GM23338 (cell line): Measurements from ENCODE around the gene DOCK1.

ENCODE experiments used
- CREB1 ChIP-seq: fragments of 250-450 bp; sonication (Bioruptor Pico); IDR thresholded peaks from 2 replicates; pipeline ENCODE4 v1.5.0; 2020; ENCODE audit warnings: low read depth, mild to moderate bottlenecking, moderate library complexity
- EZH2 ChIP-seq: fragments of 200-600 bp; sonication (generic); IDR thresholded peaks from one replicate; pipeline ENCODE4 v1.8.0; 2017; ENCODE audit warnings: antibody characterized with exemption, mild to moderate bottlenecking, low read depth; ENCODE audit not compliant: unreplicated experiment
- EZH2phosphoT487 ChIP-seq: fragments of 200-600 bp; sonication (generic); IDR thresholded peaks from one replicate; pipeline ENCODE4 v1.8.1; 2018; ENCODE audit warnings: antibody characterized with exemption; ENCODE audit not compliant: unreplicated experiment
- JUNB ChIP-seq: IDR thresholded peaks from one replicate; pipeline ENCODE4 v1.6.1; 2016; ENCODE audit warnings: antibody characterized with exemption; ENCODE audit not compliant: unreplicated experiment
- POLR2AphosphoS5 ChIP-seq: IDR thresholded peaks from 2 replicates; pipeline ENCODE4 v1.6.1; 2016; ENCODE audit warnings: antibody characterized with exemption, low read depth
- STAT1 ChIP-seq: IDR thresholded peaks from one replicate; pipeline ENCODE4 v1.6.1; 2016; ENCODE audit warnings: antibody characterized with exemption; ENCODE audit not compliant: unreplicated experiment
- ZNF114 ChIP-seq: fragments of 250-450 bp; sonication (Bioruptor Pico); IDR thresholded peaks from 2 replicates; pipeline ENCODE4 v1.5.0; 2020; ENCODE audit warnings: mild to moderate bottlenecking, moderate library complexity
- TF ChIP-seq, protein P1 (sequence below), 2 experiments: fragments of 200-600 bp in 1 of 2; sonication (generic) in 1 of 2; conservative IDR thresholded peaks; 2 replicates each; pipeline versions ENCODE4 v1.5.1 to v1.6.1; 2016 to 2017; ENCODE audit warnings: antibody characterized with exemption in 2 of 2, low read depth in 2 of 2, mild to moderate bottlenecking in 2 of 2, moderate library complexity in 1 of 2
- TF ChIP-seq, protein P2 (sequence below): IDR thresholded peaks from one replicate; pipeline ENCODE4 v1.6.1; 2018; ENCODE audit warnings: antibody characterized with exemption; ENCODE audit not compliant: unreplicated experiment
- TF ChIP-seq, protein P3 (sequence below): IDR thresholded peaks from 2 replicates; pipeline ENCODE4 v1.6.1; 2016; ENCODE audit warnings: antibody characterized with exemption
- TF ChIP-seq, protein P4 (sequence below): fragments of 250-450 bp; sonication (Bioruptor Pico); IDR thresholded peaks from 2 replicates; pipeline ENCODE4 v1.5.0; 2020; ENCODE audit warnings: mild to moderate bottlenecking, moderate library complexity

DNA sequence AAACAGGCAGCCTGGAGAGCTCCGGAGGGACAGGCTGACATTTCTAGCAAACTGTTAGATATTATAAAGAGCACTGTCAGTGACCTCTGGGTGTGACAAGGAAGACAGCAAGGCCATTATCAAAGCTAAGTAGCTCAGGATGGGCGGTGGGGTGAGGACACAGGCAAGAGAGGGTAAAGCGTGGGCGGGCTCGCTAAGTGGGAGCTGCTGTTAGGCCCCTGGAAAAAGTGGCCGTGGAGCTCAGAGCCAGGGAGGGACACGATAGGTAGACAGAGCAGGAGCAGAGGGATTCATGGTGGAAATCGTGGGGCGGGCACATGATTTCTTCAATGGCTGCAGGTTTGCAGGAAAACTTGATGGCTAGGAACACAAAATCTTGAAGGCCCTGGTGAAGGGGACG, 592.5 kb downstream of the DOCK1 start:
- TF ChIP-seq POLR2AphosphoS5 (no peak), EZH2 (no peak), EZH2phosphoT487 (no peak), CREB1 (CRISPR knock-in tag) (no peak), JUNB (no peak), ZNF114 (CRISPR knock-in tag) (no peak), STAT1 (no peak)
- TF ChIP-seq, protein P1, sequence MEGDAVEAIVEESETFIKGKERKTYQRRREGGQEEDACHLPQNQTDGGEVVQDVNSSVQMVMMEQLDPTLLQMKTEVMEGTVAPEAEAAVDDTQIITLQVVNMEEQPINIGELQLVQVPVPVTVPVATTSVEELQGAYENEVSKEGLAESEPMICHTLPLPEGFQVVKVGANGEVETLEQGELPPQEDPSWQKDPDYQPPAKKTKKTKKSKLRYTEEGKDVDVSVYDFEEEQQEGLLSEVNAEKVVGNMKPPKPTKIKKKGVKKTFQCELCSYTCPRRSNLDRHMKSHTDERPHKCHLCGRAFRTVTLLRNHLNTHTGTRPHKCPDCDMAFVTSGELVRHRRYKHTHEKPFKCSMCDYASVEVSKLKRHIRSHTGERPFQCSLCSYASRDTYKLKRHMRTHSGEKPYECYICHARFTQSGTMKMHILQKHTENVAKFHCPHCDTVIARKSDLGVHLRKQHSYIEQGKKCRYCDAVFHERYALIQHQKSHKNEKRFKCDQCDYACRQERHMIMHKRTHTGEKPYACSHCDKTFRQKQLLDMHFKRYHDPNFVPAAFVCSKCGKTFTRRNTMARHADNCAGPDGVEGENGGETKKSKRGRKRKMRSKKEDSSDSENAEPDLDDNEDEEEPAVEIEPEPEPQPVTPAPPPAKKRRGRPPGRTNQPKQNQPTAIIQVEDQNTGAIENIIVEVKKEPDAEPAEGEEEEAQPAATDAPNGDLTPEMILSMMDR (conservative IDR thresholded peaks at IDR 0.05; ENCODE audit: low read depth in 2 of 2), result no peak
- TF ChIP-seq, protein P2, sequence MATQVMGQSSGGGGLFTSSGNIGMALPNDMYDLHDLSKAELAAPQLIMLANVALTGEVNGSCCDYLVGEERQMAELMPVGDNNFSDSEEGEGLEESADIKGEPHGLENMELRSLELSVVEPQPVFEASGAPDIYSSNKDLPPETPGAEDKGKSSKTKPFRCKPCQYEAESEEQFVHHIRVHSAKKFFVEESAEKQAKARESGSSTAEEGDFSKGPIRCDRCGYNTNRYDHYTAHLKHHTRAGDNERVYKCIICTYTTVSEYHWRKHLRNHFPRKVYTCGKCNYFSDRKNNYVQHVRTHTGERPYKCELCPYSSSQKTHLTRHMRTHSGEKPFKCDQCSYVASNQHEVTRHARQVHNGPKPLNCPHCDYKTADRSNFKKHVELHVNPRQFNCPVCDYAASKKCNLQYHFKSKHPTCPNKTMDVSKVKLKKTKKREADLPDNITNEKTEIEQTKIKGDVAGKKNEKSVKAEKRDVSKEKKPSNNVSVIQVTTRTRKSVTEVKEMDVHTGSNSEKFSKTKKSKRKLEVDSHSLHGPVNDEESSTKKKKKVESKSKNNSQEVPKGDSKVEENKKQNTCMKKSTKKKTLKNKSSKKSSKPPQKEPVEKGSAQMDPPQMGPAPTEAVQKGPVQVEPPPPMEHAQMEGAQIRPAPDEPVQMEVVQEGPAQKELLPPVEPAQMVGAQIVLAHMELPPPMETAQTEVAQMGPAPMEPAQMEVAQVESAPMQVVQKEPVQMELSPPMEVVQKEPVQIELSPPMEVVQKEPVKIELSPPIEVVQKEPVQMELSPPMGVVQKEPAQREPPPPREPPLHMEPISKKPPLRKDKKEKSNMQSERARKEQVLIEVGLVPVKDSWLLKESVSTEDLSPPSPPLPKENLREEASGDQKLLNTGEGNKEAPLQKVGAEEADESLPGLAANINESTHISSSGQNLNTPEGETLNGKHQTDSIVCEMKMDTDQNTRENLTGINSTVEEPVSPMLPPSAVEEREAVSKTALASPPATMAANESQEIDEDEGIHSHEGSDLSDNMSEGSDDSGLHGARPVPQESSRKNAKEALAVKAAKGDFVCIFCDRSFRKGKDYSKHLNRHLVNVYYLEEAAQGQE, result no peak
- TF ChIP-seq, protein P3, sequence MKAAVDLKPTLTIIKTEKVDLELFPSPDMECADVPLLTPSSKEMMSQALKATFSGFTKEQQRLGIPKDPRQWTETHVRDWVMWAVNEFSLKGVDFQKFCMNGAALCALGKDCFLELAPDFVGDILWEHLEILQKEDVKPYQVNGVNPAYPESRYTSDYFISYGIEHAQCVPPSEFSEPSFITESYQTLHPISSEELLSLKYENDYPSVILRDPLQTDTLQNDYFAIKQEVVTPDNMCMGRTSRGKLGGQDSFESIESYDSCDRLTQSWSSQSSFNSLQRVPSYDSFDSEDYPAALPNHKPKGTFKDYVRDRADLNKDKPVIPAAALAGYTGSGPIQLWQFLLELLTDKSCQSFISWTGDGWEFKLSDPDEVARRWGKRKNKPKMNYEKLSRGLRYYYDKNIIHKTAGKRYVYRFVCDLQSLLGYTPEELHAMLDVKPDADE, result no peak
- TF ChIP-seq, protein P4, sequence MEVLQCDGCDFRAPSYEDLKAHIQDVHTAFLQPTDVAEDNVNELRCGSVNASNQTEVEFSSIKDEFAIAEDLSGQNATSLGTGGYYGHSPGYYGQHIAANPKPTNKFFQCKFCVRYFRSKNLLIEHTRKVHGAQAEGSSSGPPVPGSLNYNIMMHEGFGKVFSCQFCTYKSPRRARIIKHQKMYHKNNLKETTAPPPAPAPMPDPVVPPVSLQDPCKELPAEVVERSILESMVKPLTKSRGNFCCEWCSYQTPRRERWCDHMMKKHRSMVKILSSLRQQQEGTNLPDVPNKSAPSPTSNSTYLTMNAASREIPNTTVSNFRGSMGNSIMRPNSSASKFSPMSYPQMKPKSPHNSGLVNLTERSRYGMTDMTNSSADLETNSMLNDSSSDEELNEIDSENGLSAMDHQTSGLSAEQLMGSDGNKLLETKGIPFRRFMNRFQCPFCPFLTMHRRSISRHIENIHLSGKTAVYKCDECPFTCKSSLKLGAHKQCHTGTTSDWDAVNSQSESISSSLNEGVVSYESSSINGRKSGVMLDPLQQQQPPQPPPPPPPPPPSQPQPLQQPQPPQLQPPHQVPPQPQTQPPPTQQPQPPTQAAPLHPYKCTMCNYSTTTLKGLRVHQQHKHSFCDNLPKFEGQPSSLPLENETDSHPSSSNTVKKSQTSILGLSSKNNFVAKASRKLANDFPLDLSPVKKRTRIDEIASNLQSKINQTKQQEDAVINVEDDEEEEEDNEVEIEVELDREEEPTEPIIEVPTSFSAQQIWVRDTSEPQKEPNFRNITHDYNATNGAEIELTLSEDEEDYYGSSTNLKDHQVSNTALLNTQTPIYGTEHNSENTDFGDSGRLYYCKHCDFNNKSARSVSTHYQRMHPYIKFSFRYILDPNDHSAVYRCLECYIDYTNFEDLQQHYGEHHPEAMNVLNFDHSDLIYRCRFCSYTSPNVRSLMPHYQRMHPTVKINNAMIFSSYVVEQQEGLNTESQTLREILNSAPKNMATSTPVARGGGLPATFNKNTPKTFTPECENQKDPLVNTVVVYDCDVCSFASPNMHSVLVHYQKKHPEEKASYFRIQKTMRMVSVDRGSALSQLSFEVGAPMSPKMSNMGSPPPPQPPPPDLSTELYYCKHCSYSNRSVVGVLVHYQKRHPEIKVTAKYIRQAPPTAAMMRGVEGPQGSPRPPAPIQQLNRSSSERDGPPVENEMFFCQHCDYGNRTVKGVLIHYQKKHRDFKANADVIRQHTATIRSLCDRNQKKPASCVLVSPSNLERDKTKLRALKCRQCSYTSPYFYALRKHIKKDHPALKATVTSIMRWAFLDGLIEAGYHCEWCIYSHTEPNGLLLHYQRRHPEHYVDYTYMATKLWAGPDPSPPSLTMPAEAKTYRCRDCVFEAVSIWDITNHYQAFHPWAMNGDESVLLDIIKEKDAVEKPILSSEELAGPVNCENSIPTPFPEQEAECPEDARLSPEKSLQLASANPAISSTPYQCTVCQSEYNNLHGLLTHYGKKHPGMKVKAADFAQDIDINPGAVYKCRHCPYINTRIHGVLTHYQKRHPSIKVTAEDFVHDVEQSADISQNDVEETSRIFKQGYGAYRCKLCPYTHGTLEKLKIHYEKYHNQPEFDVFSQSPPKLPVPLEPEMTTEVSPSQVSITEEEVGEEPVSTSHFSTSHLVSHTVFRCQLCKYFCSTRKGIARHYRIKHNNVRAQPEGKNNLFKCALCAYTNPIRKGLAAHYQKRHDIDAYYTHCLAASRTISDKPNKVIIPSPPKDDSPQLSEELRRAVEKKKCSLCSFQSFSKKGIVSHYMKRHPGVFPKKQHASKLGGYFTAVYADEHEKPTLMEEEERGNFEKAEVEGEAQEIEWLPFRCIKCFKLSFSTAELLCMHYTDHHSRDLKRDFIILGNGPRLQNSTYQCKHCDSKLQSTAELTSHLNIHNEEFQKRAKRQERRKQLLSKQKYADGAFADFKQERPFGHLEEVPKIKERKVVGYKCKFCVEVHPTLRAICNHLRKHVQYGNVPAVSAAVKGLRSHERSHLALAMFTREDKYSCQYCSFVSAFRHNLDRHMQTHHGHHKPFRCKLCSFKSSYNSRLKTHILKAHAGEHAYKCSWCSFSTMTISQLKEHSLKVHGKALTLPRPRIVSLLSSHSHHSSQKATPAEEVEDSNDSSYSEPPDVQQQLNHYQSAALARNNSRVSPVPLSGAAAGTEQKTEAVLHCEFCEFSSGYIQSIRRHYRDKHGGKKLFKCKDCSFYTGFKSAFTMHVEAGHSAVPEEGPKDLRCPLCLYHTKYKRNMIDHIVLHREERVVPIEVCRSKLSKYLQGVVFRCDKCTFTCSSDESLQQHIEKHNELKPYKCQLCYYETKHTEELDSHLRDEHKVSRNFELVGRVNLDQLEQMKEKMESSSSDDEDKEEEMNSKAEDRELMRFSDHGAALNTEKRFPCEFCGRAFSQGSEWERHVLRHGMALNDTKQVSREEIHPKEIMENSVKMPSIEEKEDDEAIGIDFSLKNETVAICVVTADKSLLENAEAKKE (CRISPR knock-in tag), result no peak
